ENCODE data around the gene PARP11.

Gene PARP11

GRCh38 chr12:3872800-3873636 lies at the start of gene PARP11:
Gene PARP11 (minus strand): TSS chr12:3873399. CDS start chr12:3873229, 170 bp downstream.
- DNase-seq = peak; percentile 95 to 96 (median 95)

GRCh38 chr12:3922033-3922432 lies 48.8 kb upstream of the PARP11 start:
- DNase-seq = no peak

- DNase-seq = no peak
Measured at GRCh38 chr12:3921526-3921925, 48.3 kb upstream of the PARP11 start.

GRCh38 chr12:3921151-3921471 lies 47.9 kb upstream of the PARP11 start:
- DNase-seq = no peak

GRCh38 chr12:3920351-3921150 lies 47.4 kb upstream of the PARP11 start:
- DNase-seq = no peak

- DNase-seq = no peak
Measured at GRCh38 chr12:3913278-3913677, 40.1 kb upstream of the PARP11 start.

- no peak for DNase-seq
Measured at GRCh38 chr12:3912863-3913262, 39.7 kb upstream of the PARP11 start.

- DNase-seq = no peak
Measured at GRCh38 chr12:3911409-3911808, 38.2 kb upstream of the PARP11 start.

- no peak for DNase-seq
Measured at GRCh38 chr12:3905664-3906063, 32.5 kb upstream of the PARP11 start.

GRCh38 chr12:3904999-3905398 lies 31.8 kb upstream of the PARP11 start:
- DNase-seq = no peak

- no peak for DNase-seq
Measured at GRCh38 chr12:3902921-3903320, 29.7 kb upstream of the PARP11 start.

- DNase-seq = no peak
Measured at GRCh38 chr12:3901116-3901515, 27.9 kb upstream of the PARP11 start.

- DNase-seq = no peak
Measured at GRCh38 chr12:3898756-3899155, 25.6 kb upstream of the PARP11 start.

- DNase-seq = no peak
Measured at GRCh38 chr12:3897371-3897971, 24.3 kb upstream of the PARP11 start.

- no peak for DNase-seq
Measured at GRCh38 chr12:3896801-3897351, 23.7 kb upstream of the PARP11 start.

GRCh38 chr12:3896356-3896755 lies 23.2 kb upstream of the PARP11 start:
- DNase-seq = no peak

GRCh38 chr12:3892631-3893030 lies 19.4 kb upstream of the PARP11 start:
- DNase-seq = no peak

GRCh38 chr12:3891201-3891600 lies 18.0 kb upstream of the PARP11 start:
- DNase-seq = no peak

GRCh38 chr12:3888659-3889058 lies 15.5 kb upstream of the PARP11 start:
- no peak for DNase-seq

- DNase-seq = no peak
Measured at GRCh38 chr12:3885277-3886094, 12.3 kb upstream of the PARP11 start.

GRCh38 chr12:3884671-3885070 lies 11.5 kb upstream of the PARP11 start:
- DNase-seq = no peak

- DNase-seq = no peak
Measured at GRCh38 chr12:3882896-3883564, 9.8 kb upstream of the PARP11 start.

Measured in activated CD4-positive, CD25-positive, alpha-beta regulatory T cell (primary cell).